Measurements from ENCODE around the gene PKP4.

The PKP4 gene

GRCh38 chr2:158671360-158672245 lies 214.9 kb downstream of the PKP4 start:
- POLR2A ChIA-PET, result no interaction called here
- CTCF ChIA-PET, result interaction anchor here (1.1 to 1.6 kb wide), 2 partner anchors 9 to 19 kb away, joined by 3 read pairs; no protein-coding TSS in a partner anchor
- no peak for TF ChIP-seq CTCF (IDR thresholded peaks at IDR 0.05; ENCODE audit: control extremely low read depth, extremely low read depth, low read depth, missing control alignments)
- no peak for DNase-seq (ENCODE audit: extremely low spot score)

GRCh38 chr2:158676295-158676694 lies 219.5 kb downstream of the PKP4 start:
- no peak for TF ChIP-seq CTCF (IDR thresholded peaks at IDR 0.05; ENCODE audit: control extremely low read depth, extremely low read depth, low read depth, missing control alignments)

GRCh38 chr2:158676696-158677095 lies 219.9 kb downstream of the PKP4 start:
- no peak for TF ChIP-seq CTCF (IDR thresholded peaks at IDR 0.05; ENCODE audit: control extremely low read depth, extremely low read depth, low read depth, missing control alignments)
- no peak for DNase-seq (ENCODE audit: extremely low spot score)
- ChIA-PET POLR2A (no interaction called here), CTCF (interaction anchor here (1.2 to 1.3 kb wide), 2 partner anchors 10 kb away, joined by 3 read pairs; no protein-coding TSS in a partner anchor)

More at GRCh38 chr2:158676295-158676694, 219.5 kb downstream of the PKP4 start:
- ChIA-PET POLR2A (no interaction called here), CTCF (interaction anchor here (0.7 to 1.3 kb wide), 3 partner anchors 9 to 78 kb away, joined by 3 read pairs; no protein-coding TSS in a partner anchor)
- DNase-seq (ENCODE audit: extremely low spot score), result no peak

GRCh38 chr2:158677542-158677941 lies 220.8 kb downstream of the PKP4 start:
- CTCF ChIA-PET, result interaction anchor here (1.2 kb wide), 1 partner anchor 8 kb away, joined by 5 read pairs; no protein-coding TSS in a partner anchor
- no peak for DNase-seq (ENCODE audit: extremely low spot score)
- TF ChIP-seq CTCF (IDR thresholded peaks at IDR 0.05; ENCODE audit: control extremely low read depth, extremely low read depth, low read depth, missing control alignments), result no peak
- POLR2A ChIA-PET, result no interaction called here

GRCh38 chr2:158681816-158682215 lies 225.1 kb downstream of the PKP4 start:
- no peak for TF ChIP-seq CTCF (IDR thresholded peaks at IDR 0.05; ENCODE audit: control extremely low read depth, extremely low read depth, low read depth, missing control alignments)
- ChIA-PET POLR2A (no interaction called here), CTCF (interaction anchor here (1.6 kb wide), 1 partner anchor 13 kb away, joined by 4 read pairs; no protein-coding TSS in a partner anchor)
- no peak for DNase-seq (ENCODE audit: extremely low spot score)

GRCh38 chr2:158685646-158686045 lies 228.9 kb downstream of the PKP4 start:
- ChIA-PET POLR2A (no interaction called here), CTCF (no interaction called here)
- DNase-seq (ENCODE audit: extremely low spot score), result no peak
- no peak for TF ChIP-seq CTCF (IDR thresholded peaks at IDR 0.05; ENCODE audit: control extremely low read depth, extremely low read depth, low read depth, missing control alignments)
